OCI-LY1 (cell line): ENCODE data around the gene RGSL1.

Experiments used
- EZH2 ChIP-seq: fragments of 200-600 bp; sonication (generic), shearing (Covaris generic); IDR thresholded peaks from 2 replicates; pipeline ENCODE4 v1.8.0; 2017; ENCODE audit warnings: borderline replicate concordance, mixed run types, mild to moderate bottlenecking, antibody characterized with exemption, low read length, moderate library complexity, mixed read lengths
- TF ChIP-seq, protein P1 (sequence below): fragments of 200-600 bp; sonication (generic), shearing (Covaris generic); IDR thresholded peaks from 2 replicates; pipeline ENCODE4 v1.5.1; 2017; ENCODE audit warnings: mild to moderate bottlenecking, antibody characterized with exemption, low read length, moderate library complexity, mixed read lengths

DNA sequence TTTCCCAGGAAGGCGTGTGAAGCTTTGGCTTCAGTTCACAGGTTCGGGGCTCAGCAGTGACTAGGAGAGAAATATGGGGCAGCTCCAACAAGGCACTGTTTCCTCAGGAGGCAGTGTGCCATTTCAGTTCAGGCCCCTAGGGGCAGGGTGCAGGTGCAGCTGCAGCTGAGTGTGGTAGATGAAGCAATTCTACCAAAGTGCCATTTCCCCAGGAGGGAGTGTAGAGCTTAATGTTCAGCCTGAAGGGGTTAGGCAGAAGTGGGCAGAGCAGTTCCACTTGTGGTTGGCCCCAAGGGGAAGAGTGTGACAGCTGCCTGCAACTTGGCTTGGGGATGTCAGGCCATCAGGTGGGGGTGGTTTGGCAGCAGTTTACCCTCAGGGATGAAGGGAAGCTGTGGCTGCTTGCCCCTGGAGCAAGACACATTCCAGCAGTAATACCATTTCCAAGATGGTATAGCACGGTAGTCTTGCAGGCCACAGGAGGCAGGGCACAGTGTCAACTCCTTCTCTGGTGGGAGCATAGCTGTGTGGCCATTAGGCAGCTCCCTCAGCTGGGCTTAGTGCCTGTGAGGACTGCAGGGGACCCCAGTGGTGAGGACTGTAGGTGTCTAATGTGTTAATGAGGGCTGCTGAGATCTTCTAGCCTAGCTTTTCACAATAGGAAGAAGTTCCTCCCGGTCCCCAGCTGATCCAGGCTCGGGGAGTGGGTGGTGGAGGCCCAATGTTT lies 34.7 kb downstream of the RGSL1 start:
- TF ChIP-seq, protein P1, sequence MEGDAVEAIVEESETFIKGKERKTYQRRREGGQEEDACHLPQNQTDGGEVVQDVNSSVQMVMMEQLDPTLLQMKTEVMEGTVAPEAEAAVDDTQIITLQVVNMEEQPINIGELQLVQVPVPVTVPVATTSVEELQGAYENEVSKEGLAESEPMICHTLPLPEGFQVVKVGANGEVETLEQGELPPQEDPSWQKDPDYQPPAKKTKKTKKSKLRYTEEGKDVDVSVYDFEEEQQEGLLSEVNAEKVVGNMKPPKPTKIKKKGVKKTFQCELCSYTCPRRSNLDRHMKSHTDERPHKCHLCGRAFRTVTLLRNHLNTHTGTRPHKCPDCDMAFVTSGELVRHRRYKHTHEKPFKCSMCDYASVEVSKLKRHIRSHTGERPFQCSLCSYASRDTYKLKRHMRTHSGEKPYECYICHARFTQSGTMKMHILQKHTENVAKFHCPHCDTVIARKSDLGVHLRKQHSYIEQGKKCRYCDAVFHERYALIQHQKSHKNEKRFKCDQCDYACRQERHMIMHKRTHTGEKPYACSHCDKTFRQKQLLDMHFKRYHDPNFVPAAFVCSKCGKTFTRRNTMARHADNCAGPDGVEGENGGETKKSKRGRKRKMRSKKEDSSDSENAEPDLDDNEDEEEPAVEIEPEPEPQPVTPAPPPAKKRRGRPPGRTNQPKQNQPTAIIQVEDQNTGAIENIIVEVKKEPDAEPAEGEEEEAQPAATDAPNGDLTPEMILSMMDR = peak; percentile 62
- TF ChIP-seq EZH2 = no peak
